Measurements from ENCODE around the gene RFC4. TPM values are rescaled to one million over a fixed set of nuclear protein-coding genes. Genes with fewer than 3 reads are reported as not detected.

RFC4 gene
- total RNA-seq, 1 donor from 2014 or later: 18.1 TPM

GRCh38 chr3:186754006-186754405 lies 52.3 kb downstream of the RFC4 start:
- no peak overlapping the region for H3K27ac Mint-ChIP-seq (ENCODE audit: unreplicated experiment)
- H3K4me3 Mint-ChIP-seq (ENCODE audit: unreplicated experiment): no peak overlapping the region
- H3K9me3 Mint-ChIP-seq (ENCODE audit: unreplicated experiment): no peaks in the 10 kb centered on the region
- peaks cover 14% of the 10 kb centered on the region for H3K27me3 Mint-ChIP-seq (ENCODE audit: unreplicated experiment)
- peaks cover 6% of the 10 kb centered on the region for H3K4me1 Mint-ChIP-seq (ENCODE audit: unreplicated experiment)
- H3K36me3 Mint-ChIP-seq (ENCODE audit: unreplicated experiment): no peaks in the 10 kb centered on the region
- no peak for TF ChIP-seq CTCF (IDR thresholded peaks at IDR 0.05)
- no peak for DNase-seq (ENCODE audit: extremely low spot score, unreplicated experiment)

DNA sequence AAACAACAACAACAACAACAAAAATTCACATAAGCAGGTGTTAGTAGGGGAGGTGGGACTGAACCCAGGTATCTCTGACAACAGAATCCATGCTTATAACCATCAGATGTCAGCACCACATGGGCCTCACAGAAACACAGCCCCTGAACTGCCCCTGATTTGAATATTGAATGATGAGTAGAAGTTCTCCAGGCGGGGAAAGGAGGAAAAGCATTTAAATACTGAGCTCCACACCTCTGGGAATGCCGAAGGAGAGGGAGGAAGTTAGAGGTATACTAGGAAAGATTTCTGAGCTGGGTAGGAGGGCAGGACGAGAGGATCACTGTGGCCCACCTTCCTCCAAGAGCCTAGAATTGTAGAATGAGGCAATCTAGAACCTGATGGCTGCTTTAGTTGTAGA lies 54.8 kb downstream of the RFC4 start:
- H3K4me1 Mint-ChIP-seq (ENCODE audit: unreplicated experiment): peaks cover 6% of the 10 kb centered on the region
- H3K27ac Mint-ChIP-seq (ENCODE audit: unreplicated experiment): no peak overlapping the region
- H3K27me3 Mint-ChIP-seq (ENCODE audit: unreplicated experiment): peaks cover 5% of the 10 kb centered on the region
- TF ChIP-seq CTCF (IDR thresholded peaks at IDR 0.05): no peak
- DNase-seq (ENCODE audit: extremely low spot score, unreplicated experiment): no peak
- no peaks in the 10 kb centered on the region for H3K36me3 Mint-ChIP-seq (ENCODE audit: unreplicated experiment)
- no peaks in the 10 kb centered on the region for H3K9me3 Mint-ChIP-seq (ENCODE audit: unreplicated experiment)
- H3K4me3 Mint-ChIP-seq (ENCODE audit: unreplicated experiment): no peak overlapping the region

GRCh38 chr3:186750316-186750715 lies 56.0 kb downstream of the RFC4 start:
- H3K27me3 Mint-ChIP-seq (ENCODE audit: unreplicated experiment): peaks cover 5% of the 10 kb centered on the region
- no peak for TF ChIP-seq CTCF (IDR thresholded peaks at IDR 0.05)
- no peaks in the 10 kb centered on the region for H3K36me3 Mint-ChIP-seq (ENCODE audit: unreplicated experiment)
- no peaks in the 10 kb centered on the region for H3K9me3 Mint-ChIP-seq (ENCODE audit: unreplicated experiment)
- no peak overlapping the region for H3K4me3 Mint-ChIP-seq (ENCODE audit: unreplicated experiment)
- no peak overlapping the region for H3K27ac Mint-ChIP-seq (ENCODE audit: unreplicated experiment)
- DNase-seq (ENCODE audit: extremely low spot score, unreplicated experiment): no peak
- peaks cover 10% of the 10 kb centered on the region for H3K4me1 Mint-ChIP-seq (ENCODE audit: unreplicated experiment)

DNA sequence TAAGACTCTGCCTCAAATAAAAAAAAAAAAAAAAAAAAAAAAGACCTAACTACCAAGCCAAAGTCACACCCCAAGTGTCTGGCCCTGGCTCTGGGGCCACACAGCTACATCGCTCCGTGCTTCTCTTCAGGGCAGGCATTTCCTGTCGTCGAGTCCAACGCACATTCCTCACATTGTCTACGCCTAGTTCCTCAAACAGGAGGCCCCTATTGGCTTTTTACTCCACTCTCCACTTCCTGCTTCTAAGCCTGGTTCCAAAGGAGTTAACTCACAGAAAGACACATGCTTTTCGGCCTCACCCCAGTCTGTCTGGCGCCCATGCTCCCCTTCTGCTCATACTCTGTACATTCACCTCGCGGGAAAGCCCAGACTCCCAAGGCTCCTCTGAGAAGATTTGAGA lies 60.3 kb downstream of the RFC4 start:
- DNase-seq (ENCODE audit: extremely low spot score, unreplicated experiment): no peak
- peaks cover 5% of the 10 kb centered on the region for H3K4me1 Mint-ChIP-seq (ENCODE audit: unreplicated experiment)
- H3K27ac Mint-ChIP-seq (ENCODE audit: unreplicated experiment): peak overlapping the region; percentile 42
- H3K4me3 Mint-ChIP-seq (ENCODE audit: unreplicated experiment): no peak overlapping the region
- peaks cover 22% of the 10 kb centered on the region for H3K27me3 Mint-ChIP-seq (ENCODE audit: unreplicated experiment)
- no peak for TF ChIP-seq CTCF (IDR thresholded peaks at IDR 0.05)
- H3K9me3 Mint-ChIP-seq (ENCODE audit: unreplicated experiment): no peaks in the 10 kb centered on the region
- H3K36me3 Mint-ChIP-seq (ENCODE audit: unreplicated experiment): no peaks in the 10 kb centered on the region

DNA sequence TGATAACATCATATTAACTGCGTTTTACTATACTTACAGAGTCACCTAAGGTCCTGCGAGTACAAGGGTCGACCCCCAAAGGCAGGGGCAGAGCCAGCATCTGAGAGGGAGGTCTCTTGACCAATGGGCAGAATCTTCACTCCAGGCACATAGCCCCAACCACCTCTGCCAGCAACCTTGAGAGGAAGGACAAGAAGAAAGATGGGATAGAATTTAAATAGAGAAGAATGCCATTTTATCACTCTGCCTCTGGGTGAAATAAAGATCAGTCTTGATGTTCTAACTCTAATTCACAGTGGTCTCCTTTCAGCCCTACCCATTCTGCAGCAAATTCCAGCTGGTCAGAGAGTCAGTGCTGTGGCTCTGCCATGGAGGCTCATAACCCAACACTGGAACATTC lies 62.6 kb downstream of the RFC4 start:
- H3K4me1 Mint-ChIP-seq (ENCODE audit: unreplicated experiment): peaks cover 5% of the 10 kb centered on the region
- no peak overlapping the region for H3K4me3 Mint-ChIP-seq (ENCODE audit: unreplicated experiment)
- H3K36me3 Mint-ChIP-seq (ENCODE audit: unreplicated experiment): no peaks in the 10 kb centered on the region
- H3K27ac Mint-ChIP-seq (ENCODE audit: unreplicated experiment): no peak overlapping the region
- peaks cover 22% of the 10 kb centered on the region for H3K27me3 Mint-ChIP-seq (ENCODE audit: unreplicated experiment)
- DNase-seq (ENCODE audit: extremely low spot score, unreplicated experiment): no peak
- no peak for TF ChIP-seq CTCF (IDR thresholded peaks at IDR 0.05)
- no peaks in the 10 kb centered on the region for H3K9me3 Mint-ChIP-seq (ENCODE audit: unreplicated experiment)

All from osteocyte (in vitro differentiated cells).